AG04449 (cell line): ENCODE data around the gene CD209.

Source experiments
- CTCF ChIA-PET: fragments of 350-600 bp; formaldehyde crosslinking; extraction: SDS; loops from one replicate; lab custom pipeline; 2021; ENCODE audit warnings: antibody characterized with exemption; lab: Yijun Ruan, JAX
- POLR2A ChIA-PET: fragments of 400-600, 350-600 bp; formaldehyde crosslinking; extraction: SDS; loops from one replicate; lab custom pipeline; 2020; ENCODE audit warnings: antibody characterized with exemption, inconsistent platforms; lab: Yijun Ruan, JAX
- DNase-seq: peaks from one replicate; pipeline ENCODE4 v3.0.0-alpha.2; 2010; ENCODE audit warnings: low read depth, low spot score
- H3K4me3 ChIP-seq: 2 replicates; pipeline ENCODE4 v1.5.1; 2011; ENCODE audit warnings: low read depth, mild to moderate bottlenecking, control low read depth, low read length
- TF ChIP-seq, protein P1 (sequence below): IDR thresholded peaks from one replicate; pipeline ENCODE4 v1.5.1; 2011; ENCODE audit warnings: mild to moderate bottlenecking, moderate library complexity, low read length, control low read depth, inconsistent platforms; ENCODE audit not compliant: insufficient read depth; ENCODE audit errors: missing control alignments

The CD209 gene

DNA sequence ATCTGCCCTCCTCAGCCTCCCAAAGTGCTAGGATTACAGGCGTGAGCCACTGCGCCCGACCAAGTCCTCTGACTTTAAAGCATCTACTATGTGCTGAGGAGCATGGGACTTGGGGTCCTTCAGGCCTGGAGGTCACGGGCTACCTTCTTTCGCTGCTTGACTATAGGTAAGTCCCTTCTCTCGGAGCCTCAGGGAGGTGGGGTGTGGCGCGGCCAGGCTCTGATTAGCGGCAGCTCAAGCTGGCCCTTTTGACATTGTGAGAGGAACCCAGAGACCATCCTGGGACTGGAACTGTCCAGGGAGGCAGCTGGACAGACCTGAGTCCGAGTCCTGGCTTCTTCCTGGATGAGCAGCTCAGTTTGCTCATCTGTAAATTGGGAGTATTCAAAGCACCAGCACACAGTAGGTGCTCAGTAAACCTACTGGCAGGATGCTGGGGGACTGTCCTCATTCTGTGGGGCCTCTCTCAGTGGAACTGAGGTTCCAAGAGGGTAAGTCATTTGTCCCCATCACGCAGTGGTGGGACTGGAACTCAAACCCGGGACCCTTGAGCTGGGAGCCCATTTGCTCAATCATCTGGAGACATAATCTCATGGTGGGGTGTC is 46.2 kb downstream of the CD209 start:
- CTCF ChIA-PET, result interaction anchor here (1.2 kb wide), 1 partner anchor 21 kb away, joined by 8 read pairs; the partner anchor contains the start of gene TRAPPC5

GRCh38 chr19:7699417-7700401 is 47.6 kb downstream of the CD209 start:
- TF ChIP-seq, protein P1, sequence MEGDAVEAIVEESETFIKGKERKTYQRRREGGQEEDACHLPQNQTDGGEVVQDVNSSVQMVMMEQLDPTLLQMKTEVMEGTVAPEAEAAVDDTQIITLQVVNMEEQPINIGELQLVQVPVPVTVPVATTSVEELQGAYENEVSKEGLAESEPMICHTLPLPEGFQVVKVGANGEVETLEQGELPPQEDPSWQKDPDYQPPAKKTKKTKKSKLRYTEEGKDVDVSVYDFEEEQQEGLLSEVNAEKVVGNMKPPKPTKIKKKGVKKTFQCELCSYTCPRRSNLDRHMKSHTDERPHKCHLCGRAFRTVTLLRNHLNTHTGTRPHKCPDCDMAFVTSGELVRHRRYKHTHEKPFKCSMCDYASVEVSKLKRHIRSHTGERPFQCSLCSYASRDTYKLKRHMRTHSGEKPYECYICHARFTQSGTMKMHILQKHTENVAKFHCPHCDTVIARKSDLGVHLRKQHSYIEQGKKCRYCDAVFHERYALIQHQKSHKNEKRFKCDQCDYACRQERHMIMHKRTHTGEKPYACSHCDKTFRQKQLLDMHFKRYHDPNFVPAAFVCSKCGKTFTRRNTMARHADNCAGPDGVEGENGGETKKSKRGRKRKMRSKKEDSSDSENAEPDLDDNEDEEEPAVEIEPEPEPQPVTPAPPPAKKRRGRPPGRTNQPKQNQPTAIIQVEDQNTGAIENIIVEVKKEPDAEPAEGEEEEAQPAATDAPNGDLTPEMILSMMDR, result no peak
- DNase-seq, result no peak
- H3K4me3 ChIP-seq, result no peak overlapping the region
- ChIA-PET CTCF (interaction anchor here (1.1 kb wide), 1 partner anchor 19 kb away, joined by 4 read pairs; the partner anchor contains the start of gene TRAPPC5), POLR2A (no interaction called here)

More for the DNA sequence above, 46.2 kb downstream of the CD209 start:
- POLR2A ChIA-PET, result no interaction called here
- DNase-seq, result no peak
- no peak overlapping the region for H3K4me3 ChIP-seq
- TF ChIP-seq, protein P1, result no peak

DNA sequence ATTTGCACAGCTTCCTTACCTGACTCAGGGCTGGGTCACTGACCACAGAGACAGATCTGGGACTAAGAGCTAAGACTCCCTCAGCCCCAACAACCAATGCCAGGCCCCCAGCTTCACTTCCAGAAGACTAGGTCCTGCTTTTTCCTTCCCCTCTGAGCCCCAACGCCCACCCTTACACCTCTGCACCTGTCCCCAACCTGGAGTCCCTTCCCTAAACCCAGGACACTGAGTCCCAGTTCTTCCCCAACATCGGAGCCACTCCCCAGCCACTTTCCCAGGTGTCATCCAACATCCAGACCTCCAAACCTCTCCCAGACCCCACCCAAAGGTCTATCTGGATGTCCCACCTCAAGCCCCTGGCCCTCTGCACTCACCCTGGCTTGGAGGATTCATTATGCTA is 48.3 kb downstream of the CD209 start:
- TF ChIP-seq, protein P1, result no peak
- H3K4me3 ChIP-seq, result no peak overlapping the region
- CTCF ChIA-PET, result interaction anchor here (1.5 to 2.8 kb wide), 2 partner anchors 18 to 47 kb away, joined by 4 to 12 read pairs; partner anchors contain the start of gene TRAPPC5

GRCh38 chr19:7698583-7698982 is 48.8 kb downstream of the CD209 start:
- no peak for DNase-seq
- ChIA-PET CTCF (interaction anchor here (1.5 to 2.8 kb wide), 2 partner anchors 18 to 46 kb away, joined by 4 to 12 read pairs; partner anchors contain the start of gene TRAPPC5), POLR2A (interaction anchor here (0.5 kb wide), 1 partner anchor 238 kb away, joined by 3 read pairs; no protein-coding TSS in a partner anchor)
- TF ChIP-seq, protein P1, result no peak
- H3K4me3 ChIP-seq, result no peak overlapping the region

More for the DNA sequence above, 48.3 kb downstream of the CD209 start:
- POLR2A ChIA-PET, result interaction anchor here (0.5 kb wide), 1 partner anchor 239 kb away, joined by 3 read pairs; no protein-coding TSS in a partner anchor
- no peak for DNase-seq

DNA sequence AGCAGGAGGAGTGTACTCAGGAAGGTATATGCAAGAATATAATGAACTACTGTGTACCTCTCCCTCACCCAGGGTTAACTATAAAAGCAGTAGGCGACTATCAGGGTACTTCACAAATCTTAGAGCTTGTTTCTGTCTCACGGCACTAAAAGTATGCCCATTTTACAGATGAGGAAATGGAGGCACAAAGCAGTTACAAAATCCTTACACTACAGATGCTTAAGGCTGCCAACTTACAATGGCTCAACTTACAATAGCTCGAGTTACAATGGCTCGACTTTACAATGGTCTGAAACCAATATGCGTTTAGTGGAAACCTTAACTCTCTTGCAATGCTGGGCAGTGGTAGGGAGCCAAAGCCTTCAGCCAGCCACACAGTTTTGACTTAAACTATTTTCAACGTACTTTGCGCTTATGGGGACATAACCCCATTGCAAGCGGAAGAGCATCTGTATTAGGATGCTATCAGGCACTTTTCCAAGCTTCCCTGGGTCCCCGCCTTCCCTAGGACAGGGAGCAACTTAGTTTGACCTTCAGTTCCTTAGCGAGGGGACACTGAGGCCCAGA is 49.5 kb downstream of the CD209 start:
- CTCF ChIA-PET, result interaction anchor here (0.9 to 2.8 kb wide), 4 partner anchors 17 to 102 kb away, joined by 3 to 12 read pairs (median 5); partner anchors contain the start of gene TRAPPC5
- DNase-seq, result no peak
- POLR2A ChIA-PET, result no interaction called here
- H3K4me3 ChIP-seq, result no peak overlapping the region
- TF ChIP-seq, protein P1, result no peak
